ENCODE measurements around the gene ADGRL4.
"Not testable (repeated sequence)": the region's sequence is repeated elsewhere in the genome, so short reads cannot be mapped to it uniquely, and the experiment has no call there.

ADGRL4 gene

DNA sequence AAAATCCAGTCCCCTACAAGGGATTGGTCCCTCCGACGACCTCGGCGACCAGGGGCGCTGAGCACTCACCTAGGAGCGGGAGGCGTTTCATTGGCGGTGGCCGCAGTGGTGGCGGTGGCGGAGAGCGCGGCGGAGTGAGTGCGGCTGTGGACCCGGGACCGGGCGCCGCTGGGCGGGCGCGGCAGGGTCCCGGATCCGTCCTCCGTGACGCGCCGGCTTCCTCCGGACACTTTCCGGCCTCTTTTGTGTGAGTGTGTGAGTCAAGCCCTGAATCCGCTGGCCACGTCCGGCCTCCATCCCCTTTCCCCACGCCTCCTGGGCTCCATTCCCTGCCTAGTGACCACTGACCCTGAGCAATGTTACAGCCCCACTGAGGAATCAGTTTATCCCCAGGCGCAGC, at the start of gene ADGRL4:
ADGRL4 (minus strand) TSS at position 167 of the 400 bp plus-strand sequence; CDS start at position 91, 76 bp downstream.
- no peak for DNase-seq

GRCh38 chr1:79055856-79056255, 49.3 kb upstream of the ADGRL4 start:
- DNase-seq: no peak

GRCh38 chr1:79052829-79053449, 46.4 kb upstream of the ADGRL4 start:
- DNase-seq: no peak

GRCh38 chr1:79044974-79045650, 38.6 kb upstream of the ADGRL4 start:
- no peak for DNase-seq

DNA sequence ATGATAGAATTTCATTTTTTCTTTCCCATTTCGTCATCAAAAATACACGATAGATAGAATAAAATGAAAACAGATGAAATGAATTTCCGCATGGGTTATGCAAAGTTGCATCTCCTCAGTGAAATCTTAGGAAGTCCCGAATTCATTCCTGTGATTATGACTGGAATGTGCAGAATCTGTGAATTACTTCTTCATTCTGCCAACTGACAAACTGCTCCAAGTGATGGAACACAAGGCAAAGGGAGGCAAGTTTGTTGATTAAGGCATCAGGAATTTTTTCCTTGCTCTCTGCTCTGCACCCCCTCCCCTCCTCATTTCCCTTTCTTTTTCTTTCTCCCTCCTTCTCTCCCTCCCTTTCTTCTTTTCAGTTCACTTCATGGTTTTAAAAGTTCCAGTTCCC, 37.0 kb upstream of the ADGRL4 start:
- DNase-seq: no peak

- no peak for DNase-seq
Measured at GRCh38 chr1:79042539-79042938, 36.0 kb upstream of the ADGRL4 start.

GRCh38 chr1:79042117-79042516, 35.6 kb upstream of the ADGRL4 start:
- DNase-seq: no peak

GRCh38 chr1:79041666-79042065, 35.1 kb upstream of the ADGRL4 start:
- no peak for DNase-seq

DNA sequence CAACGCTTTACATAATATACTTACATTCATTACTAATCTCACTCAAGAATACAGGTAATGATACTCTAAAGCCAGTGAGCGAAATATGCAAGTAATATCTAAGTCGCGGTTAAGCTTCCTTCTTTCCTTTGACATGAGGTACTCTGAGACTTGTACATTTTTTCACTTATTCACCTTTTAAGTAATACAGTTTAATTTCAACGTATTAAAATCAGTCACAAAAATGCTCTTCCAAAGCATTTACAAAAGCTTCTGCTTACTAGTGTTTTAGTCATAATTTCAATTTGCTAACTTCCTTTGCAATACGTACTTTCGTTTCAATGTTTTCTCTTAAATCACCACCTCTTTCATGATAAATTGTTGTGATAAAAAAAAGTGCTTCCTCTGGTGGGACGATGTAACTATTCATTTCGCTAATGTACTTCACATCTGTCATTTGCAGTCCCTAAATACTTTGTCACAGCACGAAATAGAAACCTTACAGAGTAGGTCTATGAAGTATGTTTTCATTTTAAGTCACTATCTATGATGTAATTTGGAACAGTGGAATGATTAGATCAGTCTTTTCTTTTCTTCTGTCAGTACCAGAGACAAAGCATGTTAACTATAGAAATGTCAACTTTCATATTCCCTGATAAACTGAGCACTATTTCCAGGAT, 34.0 kb upstream of the ADGRL4 start:
- no peak for DNase-seq

- DNase-seq: no peak
Measured at GRCh38 chr1:79037085-79037484, 30.6 kb upstream of the ADGRL4 start.

DNA sequence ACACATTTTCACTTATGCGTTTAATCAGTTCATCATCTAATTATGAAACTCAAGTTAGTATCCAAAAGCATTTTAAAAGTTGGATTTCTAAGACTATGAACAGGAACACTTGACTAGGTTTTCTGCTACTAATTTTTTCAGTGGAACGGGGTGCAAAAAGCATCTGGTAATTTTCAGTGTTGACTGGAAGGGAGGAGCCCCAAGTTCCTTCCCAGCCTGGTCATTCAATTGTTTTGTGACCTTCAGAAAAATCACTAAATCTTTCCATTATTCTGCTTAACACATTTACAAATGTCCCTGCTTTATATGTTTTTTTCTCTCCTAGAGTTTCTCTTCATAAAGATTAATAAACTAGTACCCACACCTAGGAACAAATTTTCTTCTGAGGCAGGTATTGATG, 6.0 kb upstream of the ADGRL4 start:
- no peak for DNase-seq

DNA sequence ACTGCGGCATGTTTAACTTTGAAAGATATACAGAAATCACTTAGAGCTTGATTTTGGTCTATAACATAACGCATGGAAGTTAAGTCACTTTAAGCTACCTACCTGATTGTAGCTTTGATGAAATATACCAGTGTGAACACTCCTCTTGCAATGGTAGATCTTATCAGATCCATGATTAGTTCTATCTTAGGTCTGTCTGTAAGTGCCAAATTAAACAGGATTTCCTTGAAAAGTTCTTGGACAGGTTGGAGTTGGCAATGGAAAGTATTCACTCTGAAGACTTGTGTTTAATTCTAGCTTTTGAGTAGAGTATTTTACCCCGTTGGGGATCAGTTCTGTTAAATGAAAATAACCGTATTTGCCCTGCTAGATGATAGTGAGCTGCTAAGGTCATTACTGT, 4.1 kb upstream of the ADGRL4 start:
- no peak for DNase-seq

DNA sequence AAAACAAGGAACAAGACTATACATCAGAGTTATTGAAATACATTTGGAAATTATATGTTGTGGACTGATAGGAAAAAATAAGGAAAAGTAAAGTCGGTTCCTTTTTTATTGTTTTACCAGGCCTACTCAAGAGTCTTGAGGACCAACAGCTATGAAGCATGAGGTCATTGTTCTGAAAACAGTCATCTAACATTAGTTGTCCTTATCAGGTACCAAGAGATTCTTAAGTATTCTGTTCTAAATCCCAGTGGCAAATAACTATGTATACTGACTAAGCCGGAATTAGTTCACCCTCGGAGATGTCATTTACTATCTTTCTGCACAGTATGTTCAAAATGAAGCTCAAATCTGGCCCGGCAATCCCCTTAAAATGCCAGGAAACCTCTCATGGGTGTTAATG, 585 bp downstream of the ADGRL4 start:
- DNase-seq: no peak

GRCh38 chr1:79004916-79005315, 1.6 kb downstream of the ADGRL4 start:
- DNase-seq: no peak

DNA sequence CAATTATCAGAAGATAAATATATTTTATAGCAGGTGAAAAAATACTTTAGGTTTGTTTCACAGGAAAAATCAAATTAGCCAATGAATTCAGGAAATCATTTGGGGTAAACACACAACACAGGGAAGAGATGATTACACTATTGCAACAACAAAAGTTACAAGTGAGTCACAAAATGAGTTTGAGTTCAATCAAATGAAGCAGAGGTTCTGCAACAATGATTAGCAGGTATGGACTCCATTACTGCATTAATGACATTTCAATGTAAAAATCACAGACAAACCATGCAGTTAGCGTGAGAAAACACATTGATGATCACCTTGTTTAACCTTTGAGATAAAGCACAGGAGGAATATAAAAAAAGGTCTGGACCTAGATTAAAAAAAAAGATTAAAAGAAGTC, 9.7 kb downstream of the ADGRL4 start:
- no peak for DNase-seq

- no peak for DNase-seq
Measured at GRCh38 chr1:78987042-78987441, 19.5 kb downstream of the ADGRL4 start.

DNA sequence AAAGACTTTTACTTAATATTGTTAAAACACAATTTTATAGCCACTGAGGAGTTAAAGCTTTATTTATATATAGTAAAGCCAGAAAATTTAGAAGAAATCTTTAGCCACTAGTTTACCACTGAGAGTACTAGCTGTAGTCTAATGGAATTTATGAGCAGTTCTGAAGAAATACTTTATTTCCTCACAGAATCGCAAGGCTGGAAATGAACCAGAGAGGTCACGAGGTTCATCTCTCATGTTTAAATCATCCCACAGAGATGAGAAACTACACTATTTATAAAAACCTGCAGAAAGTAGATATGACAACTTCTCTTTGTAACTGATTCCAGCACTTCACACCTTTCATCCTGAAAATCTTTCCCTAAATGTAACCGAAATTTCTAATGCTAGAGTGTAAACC, 26.0 kb downstream of the ADGRL4 start:
- no peak for DNase-seq

GRCh38 chr1:78972723-78973122, 33.8 kb downstream of the ADGRL4 start:
- no peak for DNase-seq

DNA sequence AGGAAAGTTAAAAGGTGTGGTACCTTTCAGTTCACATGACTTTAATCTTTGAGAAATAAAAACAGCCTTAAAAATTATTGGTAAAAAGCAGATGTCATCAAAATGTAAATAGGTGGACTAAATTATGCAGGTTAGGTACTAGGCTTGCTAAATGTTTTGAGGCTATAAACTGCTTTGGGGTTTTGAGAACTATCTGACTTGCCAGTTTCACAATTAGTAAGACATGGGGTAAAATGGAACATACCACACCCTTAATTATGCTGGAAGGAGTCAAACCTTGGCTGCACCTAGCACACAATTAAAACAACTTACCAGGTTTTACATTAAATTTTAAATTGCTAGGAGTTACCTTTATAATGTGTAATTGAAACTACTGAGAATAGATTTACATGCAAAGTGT, 39.4 kb downstream of the ADGRL4 start:
- not testable (repeated sequence) for DNase-seq

- DNase-seq: no peak
Measured at GRCh38 chr1:78958711-78959110, 47.8 kb downstream of the ADGRL4 start.

DNA sequence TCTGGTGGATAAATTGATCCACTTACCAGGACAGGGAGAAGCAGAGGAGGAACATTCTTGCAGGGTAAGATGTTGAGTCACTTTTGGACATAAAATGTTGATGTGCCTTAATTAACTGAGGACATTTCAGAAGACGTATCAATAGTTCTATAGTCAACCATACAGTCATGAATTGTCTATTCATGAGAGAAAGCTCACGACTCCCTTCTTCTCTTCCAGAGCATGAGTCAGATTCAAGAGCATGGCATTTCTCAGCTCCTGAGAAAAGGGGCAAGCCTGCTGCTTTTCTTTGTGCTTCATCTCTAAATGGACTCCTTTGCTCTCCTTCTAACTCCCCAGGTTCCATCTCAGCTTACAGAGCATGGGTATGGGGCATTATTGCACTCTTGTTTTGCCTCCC, 55.7 kb downstream of the ADGRL4 start:
- no peak for DNase-seq

DNA sequence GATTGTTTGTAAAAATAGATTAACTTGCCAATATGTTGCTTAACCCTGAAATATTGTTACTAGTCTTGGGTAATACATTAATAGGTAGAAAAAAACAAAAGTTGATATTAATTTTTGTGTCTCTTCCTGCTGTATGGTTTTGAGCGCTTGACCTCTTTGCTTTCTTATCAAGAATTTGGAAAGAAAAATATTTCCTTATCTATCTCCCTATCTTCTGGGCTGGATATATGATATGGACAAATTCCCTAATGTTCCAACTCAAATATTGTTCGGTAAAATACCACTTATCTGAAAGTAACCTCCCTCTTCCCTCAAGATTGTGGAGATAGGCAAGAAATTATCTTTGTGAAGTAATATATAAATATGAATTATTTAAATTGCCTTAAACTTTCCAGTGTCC, 57.3 kb downstream of the ADGRL4 start:
- DNase-seq: no peak

- no peak for DNase-seq
Measured at GRCh38 chr1:78919150-78919549, 87.4 kb downstream of the ADGRL4 start.

GRCh38 chr1:78918157-78918556, 88.4 kb downstream of the ADGRL4 start:
- DNase-seq: no peak

Measured in CD4-positive, alpha-beta T cell treated with Interleukin-12 subunit alpha and Interleukin-12 subunit beta, for 1 hour (primary cell).